ENCODE results near the gene RBM20.

RBM20 gene

GRCh38 chr10:110808123-110808522 lies 164.0 kb downstream of the RBM20 start:
- ChIA-PET CTCF (interaction anchor here (1.0 to 1.8 kb wide), 3 partner anchors 10 to 45 kb away, joined by 3 to 6 read pairs (median 3); no protein-coding TSS in a partner anchor), POLR2A (no interaction called here)
- H3K4me3 ChIP-seq (ENCODE audit: low read depth, low read length), result no peak overlapping the region
- no peak for DNase-seq (ENCODE audit: low read depth, low spot score)
- no peak for TF ChIP-seq CTCF (IDR thresholded peaks at IDR 0.05; ENCODE audit: insufficient read depth, low read length, missing control alignments)

- CTCF ChIA-PET, result interaction anchor here (1.0 to 1.1 kb wide), 3 partner anchors 10 to 44 kb away, joined by 3 read pairs; no protein-coding TSS in a partner anchor
- POLR2A ChIA-PET, result no interaction called here
- DNase-seq (ENCODE audit: low read depth, low spot score), result no peak
- H3K4me3 ChIP-seq (ENCODE audit: low read depth, low read length), result no peak overlapping the region
- no peak for TF ChIP-seq CTCF (IDR thresholded peaks at IDR 0.05; ENCODE audit: insufficient read depth, low read length, missing control alignments)
Measured at GRCh38 chr10:110808615-110809014, 164.5 kb downstream of the RBM20 start.

- ChIA-PET CTCF (interaction anchor here (0.7 kb wide), 1 partner anchor 86 kb away, joined by 3 read pairs; no protein-coding TSS in a partner anchor), POLR2A (no interaction called here)
- DNase-seq (ENCODE audit: low read depth, low spot score), result no peak
- H3K4me3 ChIP-seq (ENCODE audit: low read depth, low read length), result no peak overlapping the region
- no peak for TF ChIP-seq CTCF (IDR thresholded peaks at IDR 0.05; ENCODE audit: insufficient read depth, low read length, missing control alignments)
Measured at GRCh38 chr10:110810625-110811024, 166.5 kb downstream of the RBM20 start.

GRCh38 chr10:110811791-110812581 lies 167.8 kb downstream of the RBM20 start:
- CTCF ChIA-PET, result interaction anchor here (0.9 kb wide), 1 partner anchor 9 kb away, joined by 3 read pairs; no protein-coding TSS in a partner anchor

GRCh38 chr10:110812583-110812982 lies 168.4 kb downstream of the RBM20 start:
- TF ChIP-seq CTCF (IDR thresholded peaks at IDR 0.05; ENCODE audit: insufficient read depth, low read length, missing control alignments), result no peak
- ChIA-PET CTCF (interaction anchor here (1.1 kb wide), 1 partner anchor 9 kb away, joined by 3 read pairs; no protein-coding TSS in a partner anchor), POLR2A (no interaction called here)
- DNase-seq (ENCODE audit: low read depth, low spot score), result no peak
- no peak overlapping the region for H3K4me3 ChIP-seq (ENCODE audit: low read depth, low read length)

More at GRCh38 chr10:110811791-110812581, 167.8 kb downstream of the RBM20 start:
- DNase-seq (ENCODE audit: low read depth, low spot score), result no peak
- POLR2A ChIA-PET, result no interaction called here
- no peak overlapping the region for H3K4me3 ChIP-seq (ENCODE audit: low read depth, low read length)
- TF ChIP-seq CTCF (IDR thresholded peaks at IDR 0.05; ENCODE audit: insufficient read depth, low read length, missing control alignments), result no peak

- POLR2A ChIA-PET, result no interaction called here
- no peak for TF ChIP-seq CTCF (IDR thresholded peaks at IDR 0.05; ENCODE audit: insufficient read depth, low read length, missing control alignments)
- CTCF ChIA-PET, result interaction anchor here (0.7 to 1.1 kb wide), 2 partner anchors 9 to 10 kb away, joined by 3 read pairs; no protein-coding TSS in a partner anchor
- no peak overlapping the region for H3K4me3 ChIP-seq (ENCODE audit: low read depth, low read length)
- DNase-seq (ENCODE audit: low read depth, low spot score), result no peak
Measured at GRCh38 chr10:110813743-110814472, 169.8 kb downstream of the RBM20 start.

Measured in AG04449 (cell line).